Esophagus muscularis mucosa (tissue), 4 donors: Measurements from ENCODE around the gene PTPMT1.

Experiments used
- EP300 ChIP-seq: sonication (generic); formaldehyde crosslinking; IDR thresholded peaks from one replicate; pipeline ENCODE4 v1.6.1; 2017; ENCODE audit warnings: antibody characterized with exemption
- POLR2AphosphoS5 ChIP-seq, 2 donors: sonication (generic); formaldehyde crosslinking; IDR thresholded peaks; one replicate each; pipeline ENCODE4 v1.6.1; 2017; ENCODE audit warnings: antibody characterized with exemption in 2 of 2
- TF ChIP-seq, protein P1 (sequence below), 3 experiments: fragments of 200-600 bp in 2 of 3; fragments of 450-650 bp in 1 of 3; sonication (generic) in 2 of 3; IDR thresholded peaks; one replicate each; pipeline ENCODE4 v1.5.1; 2017 to 2019; ENCODE audit warnings: antibody characterized with exemption in 3 of 3, mild to moderate bottlenecking in 2 of 3, moderate library complexity in 1 of 3

- TF ChIP-seq POLR2AphosphoS5 (IDR thresholded peaks at IDR 0.05) (no peak), EP300 (no peak)
- TF ChIP-seq, protein P1, sequence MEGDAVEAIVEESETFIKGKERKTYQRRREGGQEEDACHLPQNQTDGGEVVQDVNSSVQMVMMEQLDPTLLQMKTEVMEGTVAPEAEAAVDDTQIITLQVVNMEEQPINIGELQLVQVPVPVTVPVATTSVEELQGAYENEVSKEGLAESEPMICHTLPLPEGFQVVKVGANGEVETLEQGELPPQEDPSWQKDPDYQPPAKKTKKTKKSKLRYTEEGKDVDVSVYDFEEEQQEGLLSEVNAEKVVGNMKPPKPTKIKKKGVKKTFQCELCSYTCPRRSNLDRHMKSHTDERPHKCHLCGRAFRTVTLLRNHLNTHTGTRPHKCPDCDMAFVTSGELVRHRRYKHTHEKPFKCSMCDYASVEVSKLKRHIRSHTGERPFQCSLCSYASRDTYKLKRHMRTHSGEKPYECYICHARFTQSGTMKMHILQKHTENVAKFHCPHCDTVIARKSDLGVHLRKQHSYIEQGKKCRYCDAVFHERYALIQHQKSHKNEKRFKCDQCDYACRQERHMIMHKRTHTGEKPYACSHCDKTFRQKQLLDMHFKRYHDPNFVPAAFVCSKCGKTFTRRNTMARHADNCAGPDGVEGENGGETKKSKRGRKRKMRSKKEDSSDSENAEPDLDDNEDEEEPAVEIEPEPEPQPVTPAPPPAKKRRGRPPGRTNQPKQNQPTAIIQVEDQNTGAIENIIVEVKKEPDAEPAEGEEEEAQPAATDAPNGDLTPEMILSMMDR (IDR thresholded peaks at IDR 0.05), result no peak
These were observed 825 bp downstream of the PTPMT1 start for GRCh38 chr11:47566149-47566698.
